Epithelial cell of proximal tubule (primary cell): ENCODE results near the gene GLT8D2. TPM values are rescaled to one million over a fixed set of nuclear protein-coding genes. Genes with fewer than 3 reads are reported as not detected.

Experiments used
- DNase-seq: peaks from one replicate; pipeline ENCODE4 v3.0.0-alpha.2; 2011; ENCODE audit warnings: low read depth
- H3K4me3 ChIP-seq: 2 replicates; pipeline ENCODE4 v1.5.1; 2011; ENCODE audit warnings: low read depth, mild to moderate bottlenecking, low read length
- total RNA-seq: library from RNA; depleted of rRNA; stranded (reverse); fragments of >200 nt; gene quantifications from 2 replicates; pipeline ENCODE4 v1.2.3, GENCODE V29; 2015
- TF ChIP-seq, protein P1 (sequence below): conservative IDR thresholded peaks from 2 replicates; pipeline ENCODE4 v1.5.1; 2012; ENCODE audit warnings: low read depth, mild to moderate bottlenecking, low read length

GLT8D2 gene
- total RNA-seq, 1 donor from 2014 or later = 0.46 TPM

DNA sequence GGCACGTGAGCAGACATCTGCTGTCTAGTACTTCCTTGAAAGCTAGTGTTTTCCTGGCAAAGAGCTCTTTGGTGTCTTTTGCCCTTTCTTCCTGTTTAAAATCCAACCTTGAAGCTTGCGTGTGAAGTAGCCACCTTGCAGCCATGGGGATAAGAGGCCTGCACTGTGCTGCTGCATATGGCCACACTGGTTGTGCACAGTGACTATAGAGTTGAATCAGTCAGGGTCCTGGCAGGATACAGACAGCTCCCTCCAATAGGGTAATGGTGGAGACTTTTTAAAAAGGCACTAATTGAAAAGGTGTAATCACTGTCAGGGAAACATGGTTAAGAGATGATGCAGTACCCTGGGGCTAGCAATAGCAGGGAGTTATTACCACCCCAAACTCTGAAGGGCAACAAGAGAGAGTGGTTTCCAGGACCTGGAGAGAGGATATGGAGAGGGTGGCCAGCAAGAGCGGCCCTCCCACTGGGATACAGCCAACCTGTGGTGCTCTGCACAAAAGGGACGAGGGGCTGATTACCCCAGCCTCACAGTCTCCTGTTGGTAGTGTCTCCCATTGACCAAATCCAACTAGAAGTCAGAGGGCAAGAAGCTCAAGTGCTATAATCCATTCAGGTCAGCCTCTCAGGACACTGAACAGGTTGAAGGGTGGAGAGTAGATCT is 4.8 kb upstream of the GLT8D2 start:
- DNase-seq = no peak
- H3K4me3 ChIP-seq = no peak overlapping the region
- TF ChIP-seq, protein P1, sequence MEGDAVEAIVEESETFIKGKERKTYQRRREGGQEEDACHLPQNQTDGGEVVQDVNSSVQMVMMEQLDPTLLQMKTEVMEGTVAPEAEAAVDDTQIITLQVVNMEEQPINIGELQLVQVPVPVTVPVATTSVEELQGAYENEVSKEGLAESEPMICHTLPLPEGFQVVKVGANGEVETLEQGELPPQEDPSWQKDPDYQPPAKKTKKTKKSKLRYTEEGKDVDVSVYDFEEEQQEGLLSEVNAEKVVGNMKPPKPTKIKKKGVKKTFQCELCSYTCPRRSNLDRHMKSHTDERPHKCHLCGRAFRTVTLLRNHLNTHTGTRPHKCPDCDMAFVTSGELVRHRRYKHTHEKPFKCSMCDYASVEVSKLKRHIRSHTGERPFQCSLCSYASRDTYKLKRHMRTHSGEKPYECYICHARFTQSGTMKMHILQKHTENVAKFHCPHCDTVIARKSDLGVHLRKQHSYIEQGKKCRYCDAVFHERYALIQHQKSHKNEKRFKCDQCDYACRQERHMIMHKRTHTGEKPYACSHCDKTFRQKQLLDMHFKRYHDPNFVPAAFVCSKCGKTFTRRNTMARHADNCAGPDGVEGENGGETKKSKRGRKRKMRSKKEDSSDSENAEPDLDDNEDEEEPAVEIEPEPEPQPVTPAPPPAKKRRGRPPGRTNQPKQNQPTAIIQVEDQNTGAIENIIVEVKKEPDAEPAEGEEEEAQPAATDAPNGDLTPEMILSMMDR = no peak

- DNase-seq = no peak
- peak overlapping the region; percentile 56 for H3K4me3 ChIP-seq
- TF ChIP-seq, protein P1 = no peak
Measured at GRCh38 chr12:104050436-104050835, 449 bp upstream of the GLT8D2 start.

- TF ChIP-seq, protein P1 = no peak
- DNase-seq = no peak
- peak overlapping the region; percentile 56 for H3K4me3 ChIP-seq
Measured at GRCh38 chr12:104049278-104049902, 597 bp downstream of the GLT8D2 start.

DNA sequence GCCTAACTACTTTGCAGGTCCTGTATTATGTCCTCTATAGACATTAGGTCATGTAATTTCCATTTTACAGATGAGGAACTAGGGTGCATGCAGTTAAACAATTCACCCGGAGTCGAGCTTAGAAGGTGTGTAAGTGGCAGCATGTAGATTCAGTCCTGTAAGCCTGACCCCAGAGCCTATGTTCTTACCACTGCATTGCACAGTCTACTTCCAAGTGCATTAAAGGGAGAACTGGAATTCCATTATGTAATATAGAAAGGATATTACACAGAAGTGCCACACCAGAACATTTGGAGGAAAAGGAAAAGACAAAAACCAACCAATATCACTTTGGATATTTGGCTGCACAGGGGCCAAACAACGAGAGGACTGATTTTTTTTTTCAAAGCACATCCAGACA is 1.2 kb downstream of the GLT8D2 start:
- no peak overlapping the region for H3K4me3 ChIP-seq
- TF ChIP-seq, protein P1 = no peak
- DNase-seq = no peak

DNA sequence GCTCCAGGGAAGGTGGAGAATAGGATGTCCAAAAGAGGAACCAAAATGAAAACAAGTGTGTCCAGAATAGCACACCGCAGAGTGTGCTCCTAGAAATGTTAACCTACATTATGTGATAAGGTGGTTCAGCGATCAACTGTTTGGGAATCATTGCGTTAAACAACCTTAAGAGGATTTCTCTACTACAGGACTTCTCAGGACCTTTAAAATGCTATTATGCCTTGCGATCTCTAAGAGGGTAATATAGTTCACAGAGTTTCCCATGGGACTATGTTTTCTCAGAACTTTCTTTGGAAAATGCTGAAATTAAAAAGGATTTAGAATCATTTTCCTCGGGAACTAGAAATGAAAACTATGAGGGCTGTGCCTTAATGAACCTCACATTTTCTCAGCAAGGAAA is 1.8 kb downstream of the GLT8D2 start:
- no peak overlapping the region for H3K4me3 ChIP-seq
- DNase-seq = no peak
- TF ChIP-seq, protein P1 = no peak

- H3K4me3 ChIP-seq = no peak overlapping the region
- no peak for DNase-seq
- TF ChIP-seq, protein P1 = no peak
Measured at GRCh38 chr12:104046306-104046705, 3.7 kb downstream of the GLT8D2 start.

- TF ChIP-seq, protein P1 = no peak
- no peak overlapping the region for H3K4me3 ChIP-seq
- DNase-seq = no peak
Measured at GRCh38 chr12:104044158-104044557, 5.8 kb downstream of the GLT8D2 start.
